GM12878 (cell line): ENCODE measurements around the gene GTPBP1. TPM values are rescaled to one million over a fixed set of nuclear protein-coding genes. Genes with fewer than 3 reads are reported as not detected.
A peak's percentile ranks its signal among the peaks of the same experiment; 100 is the strongest.

Experiments used
- ATAC-seq: fragments of 200-7000 bp; cut with Tn5 transposase; 3 replicates; pipeline ENCODE4 v1.9.1; 2020; ENCODE audit warnings: mild to moderate bottlenecking, moderate library complexity
- BruUV-seq: library from RNA; stranded (reverse); fragments of 400-500 nt; replicated peaks from 2 replicates; lab custom pipeline; 2021; lab: Mats Ljungman, UMichigan
- CTCF ChIA-PET: fragments of 300-600 bp; sonication (Branson Sonifier 250); formaldehyde crosslinking; extraction: SDS; loops from one replicate; lab custom pipeline; 2021; ENCODE audit warnings: inconsistent platforms; lab: Yijun Ruan, JAX
- POLR2A ChIA-PET: fragments of 350-600 bp; formaldehyde crosslinking; extraction: SDS; loops from one replicate; lab custom pipeline; 2021; ENCODE audit warnings: inconsistent platforms; lab: Charles Lee
- RAD21 ChIA-PET: fragments of 300-600 bp; sonication (Branson Sonifier 250); formaldehyde crosslinking; loops from one replicate; lab custom pipeline; 2023; ENCODE audit warnings: antibody characterized with exemption; ENCODE audit not compliant: unreplicated experiment; lab: Charles Lee
- SMC1A ChIA-PET: fragments of 300-600 bp; sonication (Branson Sonifier 250); formaldehyde crosslinking; loops from one replicate; lab custom pipeline; 2023; ENCODE audit not compliant: unreplicated experiment, uncharacterized antibody; lab: Charles Lee
- DNase-seq: peaks from one replicate; pipeline ENCODE4 v3.0.0-alpha.2; 2011; ENCODE audit warnings: low read depth, low spot score
- FAIRE-seq: peaks from 3 replicates; lab custom pipeline; 2011; peaks lifted over from hg19 to GRCh38; lab: Jason Lieb, UNC
- H2AFZ ChIP-seq: 2 replicates; pipeline ENCODE4 v1.6.0; 2011; ENCODE audit warnings: low read depth, low read length, control low read depth; ENCODE audit not compliant: control insufficient read depth
- H3K27ac ChIP-seq: 2 replicates; pipeline ENCODE4 v1.5.1; 2011; ENCODE audit warnings: control low read depth; ENCODE audit not compliant: control insufficient read depth, insufficient read depth
- H3K27me3 ChIP-seq, 2 experiments: replicated peaks in 1 of 2; 2 replicates each; pipeline versions ENCODE4 v1.6.0 to v1.6.1; 2011; ENCODE audit warnings: low read length in 1 of 2; ENCODE audit not compliant: control insufficient read depth in 2 of 2, insufficient read depth in 2 of 2
- H3K36me3 ChIP-seq, 2 experiments: 2 replicates each; pipeline ENCODE4 v1.5.1; 2011; ENCODE audit warnings: low read length in 1 of 2; ENCODE audit not compliant: control insufficient read depth in 2 of 2, insufficient read depth in 2 of 2
- H3K4me1 ChIP-seq: 2 replicates; pipeline ENCODE4 v1.6.1; 2011; ENCODE audit warnings: mild to moderate bottlenecking, low read length, moderate library complexity, mixed read lengths; ENCODE audit not compliant: control insufficient read depth, insufficient read depth
- H3K4me2 ChIP-seq: 2 replicates; pipeline ENCODE4 v1.6.0; 2011; ENCODE audit warnings: control low read depth; ENCODE audit not compliant: control insufficient read depth, insufficient read depth
- H3K4me3 ChIP-seq: fragments of 200-600 bp; sonication (generic); 2 replicates; pipeline ENCODE4 v1.5.1; 2016
- H3K79me2 ChIP-seq: 2 replicates; pipeline ENCODE4 v1.6.0; 2011; ENCODE audit warnings: low read length; ENCODE audit not compliant: control insufficient read depth, insufficient read depth
- H3K9ac ChIP-seq: 2 replicates; pipeline ENCODE4 v1.8.0; 2011; ENCODE audit warnings: low read length, control low read depth, mixed read lengths; ENCODE audit not compliant: control insufficient read depth, insufficient read depth
- H3K9me3 ChIP-seq: replicated peaks from 3 replicates; pipeline ENCODE4 v1.5.1; 2011; ENCODE audit warnings: mild to moderate bottlenecking, low read length; ENCODE audit not compliant: control insufficient read depth, insufficient read depth
- H4K20me1 ChIP-seq: 2 replicates; pipeline ENCODE4 v1.6.0; 2011; ENCODE audit not compliant: control insufficient read depth, insufficient read depth
- BCL3 ChIP-seq: IDR thresholded peaks from 2 replicates; pipeline ENCODE4 v1.6.1; 2011; ENCODE audit warnings: borderline replicate concordance, low read depth, mild to moderate bottlenecking, moderate library complexity, low read length; ENCODE audit not compliant: insufficient read depth, poor library complexity, severe bottlenecking
- CHD2 ChIP-seq: IDR thresholded peaks from 2 replicates; pipeline ENCODE4 v1.6.1; 2011; ENCODE audit warnings: low read depth, low read length, improper control_type of control experiment, borderline replicate concordance
- FOS ChIP-seq: IDR thresholded peaks from 3 replicates; pipeline ENCODE4 v1.6.1; 2011; ENCODE audit warnings: borderline replicate concordance; ENCODE audit not compliant: insufficient read length; ENCODE audit errors: extremely low read depth
- FOXK2 ChIP-seq: fragments of 450-650 bp; IDR thresholded peaks from 2 replicates; pipeline ENCODE4 v1.6.1; 2017; ENCODE audit warnings: mild to moderate bottlenecking, moderate library complexity
- HDGF ChIP-seq: fragments of 450-650 bp; IDR thresholded peaks from 2 replicates; pipeline ENCODE4 v1.6.1; 2016; ENCODE audit warnings: antibody characterized with exemption
- MAX ChIP-seq: IDR thresholded peaks from 2 replicates; pipeline ENCODE4 v1.6.1; 2012; ENCODE audit warnings: low read depth, low read length, improper control_type of control experiment
- NFYB ChIP-seq: IDR thresholded peaks from 2 replicates; pipeline ENCODE4 v1.6.1; 2011; ENCODE audit warnings: low read depth, mild to moderate bottlenecking, low read length, improper control_type of control experiment, moderate library complexity; ENCODE audit not compliant: insufficient read depth
- NRF1 ChIP-seq: conservative IDR thresholded peaks from 2 replicates; pipeline ENCODE4 v1.6.1; 2011; ENCODE audit warnings: mild to moderate bottlenecking, low read depth, low read length, improper control_type of control experiment
- RFX5 ChIP-seq: IDR thresholded peaks from 2 replicates; pipeline ENCODE4 v1.6.1; 2011; ENCODE audit warnings: low read depth, low read length, improper control_type of control experiment
- SIN3A ChIP-seq: IDR thresholded peaks from 2 replicates; pipeline ENCODE4 v1.6.1; 2012; ENCODE audit warnings: low read depth, low read length, improper control_type of control experiment
- SMAD5 ChIP-seq: IDR thresholded peaks from 2 replicates; pipeline ENCODE4 v1.6.1; 2016; ENCODE audit warnings: antibody characterized with exemption, low read depth
- SMC3 ChIP-seq: IDR thresholded peaks from 2 replicates; pipeline ENCODE4 v1.6.1; 2011; ENCODE audit warnings: low read length, improper control_type of control experiment, borderline replicate concordance
- SP1 ChIP-seq: IDR thresholded peaks from one replicate; pipeline ENCODE4 v1.6.1; 2011; ENCODE audit warnings: low read depth, low read length
- SPI1 ChIP-seq: IDR thresholded peaks from 2 replicates; pipeline ENCODE4 v1.6.1; 2011; ENCODE audit warnings: low read depth, mild to moderate bottlenecking, low read length, moderate library complexity, borderline replicate concordance; ENCODE audit not compliant: insufficient read depth
- TARDBP ChIP-seq: IDR thresholded peaks from 2 replicates; pipeline ENCODE4 v1.6.1; 2016; ENCODE audit warnings: borderline replicate concordance
- TBL1XR1 ChIP-seq: IDR thresholded peaks from 2 replicates; pipeline ENCODE4 v1.6.1; 2012; ENCODE audit warnings: low read depth, low read length, improper control_type of control experiment
- TCF12 ChIP-seq: IDR thresholded peaks from 2 replicates; pipeline ENCODE4 v1.6.1; 2011; ENCODE audit warnings: low read depth, mild to moderate bottlenecking, low read length
- TCF7 ChIP-seq: IDR thresholded peaks from 2 replicates; pipeline ENCODE4 v1.6.1; 2014; ENCODE audit warnings: antibody characterized with exemption, borderline replicate concordance
- YBX1 ChIP-seq: fragments of 450-650 bp; IDR thresholded peaks from 2 replicates; pipeline ENCODE4 v1.6.1; 2016; ENCODE audit warnings: antibody characterized with exemption
- ZNF384 ChIP-seq: IDR thresholded peaks from 2 replicates; pipeline ENCODE4 v1.6.1; 2012; ENCODE audit warnings: low read depth, mild to moderate bottlenecking, low read length, improper control_type of control experiment, borderline replicate concordance
- ZZZ3 ChIP-seq: IDR thresholded peaks from 2 replicates; pipeline ENCODE4 v1.6.1; 2011; ENCODE audit warnings: low read depth; ENCODE audit not compliant: control insufficient read depth, insufficient read length
- WGBS: methylation state at CpG from one replicate; pipeline ENCODE4 v1.1.6; 2016; ENCODE audit warnings: low lambda C conversion rate; ENCODE audit not compliant: insufficient replicate concordance, insufficient coverage; ENCODE audit errors: missing lambda C conversion rate; 5-methylcytosine and 5-hydroxymethylcytosine counted together
- in situ Hi-C: fragments of 300-500 bp; cut with MboI; formaldehyde crosslinking; loops from 9 replicates; pipeline ENCODE4 v1.14.3; 2018; ENCODE audit warnings: mixed read lengths
- intact Hi-C: fragments of 100-400 bp; cut with micrococcal nuclease; formaldehyde crosslinking; loops from one replicate; pipeline ENCODE4 v1.14.2; 2022; ENCODE audit not compliant: unreplicated experiment
- polyA plus RNA-seq, 11 experiments: library from polyadenylated mRNA; depleted of rRNA in 4 of 11; unstranded in 6 of 11; stranded (reverse) in 5 of 11; fragments of >200 nt; fragmentation: Nextera tagmentation in 4 of 11; fragmentation: Illumina TruSeq in 1 of 11; extraction: Ambion mirVana in 4 of 11; extraction: Trizol in 1 of 11; gene quantifications; 1 replicate in 1 of 11; 2 replicates in 10 of 11; pipeline versions ENCODE4 v1.2.1 to v1.2.3, GENCODE V29; 2011 to 2016; ENCODE audit warnings: inconsistent platforms in 2 of 11, missing spikeins in 2 of 11, low read depth in 1 of 11
- total RNA-seq, 4 experiments: library from RNA; depleted of rRNA in 3 of 4; stranded (reverse); fragments of >200 nt in 3 of 4; fragmentation: Illumina TruSeq in 1 of 4; extraction: Trizol in 1 of 4; gene quantifications; 2 replicates each; pipeline versions ENCODE4 v1.2.1 to v1.2.3, GENCODE V29; 2013 to 2021

Gene GTPBP1
- total and polyA plus RNA-seq, 10 of the 15 experiments (the other 5 are each of a cell fraction or from before 2014, with no cell fraction given) = 0.89 to 63.1 (median 34.2) TPM

- peak within 1 kb of the TSS; percentile 97 for H3K4me2 ChIP-seq
- H3K36me3 ChIP-seq = no peaks in the 10 kb centered on the region
- H3K27ac ChIP-seq = peak within 1 kb of the TSS; percentile 99
- in situ Hi-C loops (no loop called here), intact Hi-C loops (loop anchor here (1.0 kb wide), 1 partner anchor 25 kb away; the partner anchor contains the start of gene TOMM22)
- under 1% methylated on average over 65 of the region's 66 CpGs for WGBS
- POLR2A ChIA-PET = interaction anchor here (1.8 kb wide), 1 partner anchor 42 kb away, joined by 5 read pairs; no protein-coding TSS in a partner anchor
- CTCF ChIA-PET = interaction anchor here (2.1 kb wide), 1 partner anchor 25 kb away, joined by 5 read pairs; the partner anchor contains the start of gene TOMM22
- FAIRE-seq (peak; percentile 84), DNase-seq (peak; percentile 41), ATAC-seq (peak; percentile 90)
- no peaks in the 10 kb centered on the region for H4K20me1 ChIP-seq
- H3K4me1 ChIP-seq = peaks cover 5% of the 10 kb centered on the region
- H3K4me3 ChIP-seq = peak within 1 kb of the TSS; percentile 86
- H3K79me2 ChIP-seq = peaks cover 11% of the 10 kb centered on the region
- H2AFZ ChIP-seq = peak within 1 kb of the TSS; percentile 100
- peak within 1 kb of the TSS; percentile 96 for H3K9ac ChIP-seq
- TSS peak; percentile 90 for BruUV-seq
- no peaks in the 10 kb centered on the region for H3K9me3 ChIP-seq
- SMC1A ChIA-PET = interaction anchor here (0.7 to 2.0 kb wide), 2 partner anchors 10 to 43 kb away, joined by 3 to 11 read pairs; no protein-coding TSS in a partner anchor
- RAD21 ChIA-PET = interaction anchor here (1.0 to 1.6 kb wide), 3 partner anchors 10 to 604 kb away, joined by 3 to 5 read pairs (median 3); partner anchors contain the start of gene TOMM22
- no peaks in the 10 kb centered on the region for H3K27me3 ChIP-seq
- TF ChIP-seq TARDBP (no peak), SP1 (no peak), FOXK2 (peak; percentile 98), NFYB (no peak), SIN3A (peak; percentile 91), ZZZ3 (no peak), NRF1 (peak; percentile 89), MAX (no peak; the same call in 1 of the 2 replicates), CHD2 (no peak), RFX5 (peak; percentile 40; the same call in 1 of the 2 replicates), BCL3 (no peak), YBX1 (no peak), TBL1XR1 (no peak), TCF7 (no peak), SPI1 (no peak), TCF12 (no peak), SMAD5 (no peak), SMC3 (no peak), HDGF (no peak), FOS (no peak), ZNF384 (no peak)
These were observed 49.3 kb upstream of the GTPBP1 start, which contains the start of the genes CBY1 and FAM227A for GRCh38 chr22:38656256-38657044. TSS of gene CBY1 (plus strand) at chr22:38656638. CDS start at chr22:38668055, 11,417 bp downstream. TSS of gene FAM227A (minus strand) at chr22:38656392. CDS start at chr22:38650168, 6,224 bp downstream.
